H1 (cell line): ENCODE measurements around the gene ABCA13. TPM values are rescaled to one million over a fixed set of nuclear protein-coding genes. Genes with fewer than 3 reads are reported as not detected.

Experiments used
- BRCA1 ChIP-seq: IDR thresholded peaks from 2 replicates; pipeline ENCODE4 v1.6.1; 2012; ENCODE audit warnings: low read depth, low read length, improper control_type of control experiment
- CTBP2 ChIP-seq: IDR thresholded peaks from 2 replicates; pipeline ENCODE4 v1.7.0; 2011; ENCODE audit warnings: borderline replicate concordance, mild to moderate bottlenecking, moderate library complexity, mixed read lengths, low read length; ENCODE audit not compliant: insufficient read depth, insufficient read length
- JUN ChIP-seq: IDR thresholded peaks from 2 replicates; pipeline ENCODE4 v1.6.1; 2011; ENCODE audit warnings: low read depth, mild to moderate bottlenecking, improper control_type of control experiment, low read length
- KDM1A ChIP-seq: fragments of 200-600, 300-600 bp; sonication (generic); IDR thresholded peaks from 2 replicates; pipeline ENCODE4 v1.7.1; 2016; ENCODE audit warnings: mild to moderate bottlenecking, low read length, borderline replicate concordance
- PHF8 ChIP-seq: fragments of 200-600 bp; sonication (generic); conservative IDR thresholded peaks from 2 replicates; pipeline ENCODE4 v1.7.1; 2012; ENCODE audit warnings: low read depth, mild to moderate bottlenecking, inconsistent platforms, low read length, moderate library complexity
- RFX5 ChIP-seq: IDR thresholded peaks from 2 replicates; pipeline ENCODE4 v1.6.1; 2011; ENCODE audit warnings: low read depth, low read length, improper control_type of control experiment, borderline replicate concordance
- SIN3A ChIP-seq, 2 experiments: IDR thresholded peaks in 1 of 2; conservative IDR thresholded peaks in 1 of 2; 2 replicates each; pipeline ENCODE4 v1.6.1; 2011 to 2012; ENCODE audit warnings: low read length in 2 of 2, improper control_type of control experiment in 1 of 2, low read depth in 1 of 2, mild to moderate bottlenecking in 1 of 2
- TCF12 ChIP-seq: IDR thresholded peaks from 2 replicates; pipeline ENCODE4 v1.6.1; 2011; ENCODE audit warnings: low read depth, mild to moderate bottlenecking, low read length
- polyA plus RNA-seq, 7 experiments: library from polyadenylated mRNA; depleted of rRNA in 3 of 7; stranded (reverse) in 5 of 7; unstranded in 2 of 7; fragments of >200 nt in 5 of 7; fragments of 200-250 nt in 2 of 7; gene quantifications; 1 replicate in 5 of 7; 2 replicates in 1 of 7; 4 replicates in 1 of 7; pipeline versions ENCODE4 v1.2.1 to v1.2.3, GENCODE V29; 2011 to 2013; ENCODE audit warnings: missing spikeins in 2 of 7, mixed read lengths in 2 of 7
- total RNA-seq: library from RNA; stranded (reverse); fragmentation: NEBNext Ultra II Directional; extraction: Animal tissue kit (Norgen Biotek cat#: 25700); gene quantifications from 2 replicates; pipeline ENCODE4 v1.2.1, GENCODE V29; 2021

Gene ABCA13
- total and polyA plus RNA-seq, 2 of the 8 experiments (the other 6 are each of a cell fraction or from before 2014, with no cell fraction given), result 0.07 to 0.09 TPM

GRCh38 chr7:48130658-48131108 lies 40.6 kb upstream of the ABCA13 start (continued):
- TF ChIP-seq JUN, result no peak
- no peak for TF ChIP-seq SIN3A (conservative IDR thresholded peaks at IDR 0.05 in 1 of 2, IDR thresholded peaks at IDR 0.05 in 1 of 2; ENCODE audit: low read depth in 1 of 2, low read length in 2 of 2)
- TF ChIP-seq TCF12, result no peak
- TF ChIP-seq KDM1A, result no peak
- no peak for TF ChIP-seq RFX5
- no peak for TF ChIP-seq CTBP2
- TF ChIP-seq PHF8, result no peak
- no peak for TF ChIP-seq BRCA1
- TF ChIP-seq, all 59 proteins: peak for 0
